Endometrial microvascular endothelial cells (primary cell): ENCODE results near the gene CSK. TPM values are rescaled to one million over a fixed set of nuclear protein-coding genes. Genes with fewer than 3 reads are reported as not detected.
"Not testable (repeated sequence)": the region's sequence is repeated elsewhere in the genome, so short reads cannot be mapped to it uniquely, and the experiment has no call there.

Source experiments
- in situ Hi-C: cut with HindIII; loops from 2 replicates; pipeline ENCODE4 v1.10.0; 2017; ENCODE audit warnings: low sequenced_read_pairs, low pct_unique_long_range_greater_than_20kb; ENCODE audit errors: inconsistent ontology term
- total RNA-seq: library from RNA; depleted of rRNA; stranded (reverse); fragments of >200 nt; gene quantifications from one replicate; pipeline ENCODE4 v1.2.3, GENCODE V29; 2015; ENCODE audit errors: inconsistent ontology term

The CSK gene
- total RNA-seq, result 35.7 TPM

DNA sequence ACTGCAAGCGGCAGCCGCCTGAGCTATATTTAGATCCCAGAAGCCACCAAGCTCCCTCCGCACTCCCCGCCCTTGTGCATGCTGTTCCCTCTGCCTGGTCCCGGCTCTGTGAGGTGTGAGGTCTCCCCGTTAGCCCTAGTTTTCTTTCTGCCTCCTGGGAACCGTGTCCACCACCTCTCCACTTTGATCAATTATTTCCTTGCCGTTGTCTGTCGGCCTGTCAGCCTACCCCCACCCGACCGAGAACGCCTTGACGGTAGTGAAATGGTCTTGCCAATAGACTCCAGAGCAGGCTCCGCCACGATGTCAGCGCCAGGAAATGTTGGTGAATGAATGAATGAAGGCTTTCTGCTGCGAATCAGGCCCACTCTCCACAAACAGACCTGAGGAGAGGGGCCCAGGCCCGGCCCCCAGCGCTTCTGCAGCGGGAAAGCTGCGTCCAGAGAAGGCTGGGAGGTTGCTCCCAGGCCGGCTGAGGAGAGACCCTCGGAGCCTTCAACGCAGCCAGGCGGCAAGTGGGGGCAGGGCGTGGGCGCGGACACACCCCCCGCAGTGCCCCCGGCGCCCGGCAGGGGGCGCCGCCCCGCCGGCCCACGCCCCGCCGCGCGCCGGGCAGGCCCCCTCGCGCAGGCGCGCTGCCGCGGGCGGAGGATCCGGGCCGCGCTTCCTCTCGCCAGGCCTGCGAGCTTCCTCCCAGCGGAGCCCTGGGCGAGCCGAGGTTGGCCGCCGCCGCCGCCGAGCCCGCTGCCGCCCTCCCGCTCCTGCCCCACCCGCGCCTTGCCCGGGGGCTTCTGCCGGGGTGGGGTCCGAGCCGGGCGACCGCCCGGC is at the start of gene CSK:
Gene CSK (plus strand): TSS at position 650 of the 828 bp plus-strand sequence. CDS start 16,218 bp downstream, outside the sequence.
- in situ Hi-C loops, result no loop called here

DNA sequence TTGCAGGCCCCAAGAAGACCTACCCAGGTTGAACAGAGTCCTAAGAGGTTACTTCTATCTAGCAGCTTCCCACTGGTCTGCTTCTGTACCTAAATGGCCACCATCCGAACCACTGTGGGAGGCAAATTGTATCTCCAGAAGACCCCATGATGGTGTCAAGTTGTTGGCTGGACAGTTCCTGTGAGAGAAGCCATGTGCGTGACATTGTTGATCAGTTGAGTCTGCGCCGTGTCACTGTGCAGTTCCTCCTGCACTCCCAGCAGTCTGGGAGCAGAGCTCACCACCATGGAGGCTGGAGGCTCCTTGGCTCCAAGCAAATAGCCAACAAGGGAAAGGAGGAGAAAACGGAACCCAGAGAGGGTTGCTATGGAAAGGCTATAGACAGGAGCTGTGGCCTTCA is 49.0 kb upstream of the CSK start:
- in situ Hi-C loops, result no loop called here

DNA sequence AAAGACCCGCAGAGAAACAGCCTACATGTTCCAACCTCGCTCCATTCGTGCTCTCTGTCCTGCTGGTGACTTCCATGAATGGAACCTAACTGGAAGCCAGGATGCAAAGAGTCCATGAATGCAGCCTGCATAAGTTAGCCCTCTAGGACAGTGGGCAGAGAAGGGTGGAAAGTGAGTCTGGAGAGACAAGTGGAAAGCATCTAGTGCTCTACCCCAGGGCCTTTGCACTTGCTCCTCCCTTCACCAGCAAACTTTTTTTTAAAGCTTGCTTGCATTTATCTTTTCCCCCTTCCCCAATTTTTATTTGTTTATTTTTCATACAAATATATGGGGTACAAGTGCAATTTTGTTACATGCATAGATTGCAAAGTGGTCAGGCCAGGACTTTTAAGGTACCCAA is 48.6 kb upstream of the CSK start:
- in situ Hi-C loops, result no loop called here

DNA sequence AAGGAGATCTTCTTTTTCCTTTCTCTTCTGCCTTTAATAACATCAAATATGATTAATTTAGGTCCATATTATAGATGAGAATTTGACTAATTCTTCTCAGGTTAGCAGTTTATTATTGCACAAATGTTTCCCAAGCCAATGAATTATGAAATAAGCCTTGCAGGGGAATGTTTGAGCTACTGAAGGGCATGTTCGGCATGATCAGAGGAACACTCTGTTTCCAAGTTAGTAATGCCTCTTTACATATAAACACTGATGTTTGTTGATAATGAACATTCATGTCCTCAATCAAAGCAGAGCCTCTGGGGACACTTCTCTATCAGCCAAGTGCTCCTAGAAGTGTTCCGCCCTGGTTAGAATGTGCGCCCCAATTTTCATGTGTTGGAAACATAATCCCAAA is 46.6 kb upstream of the CSK start:
- in situ Hi-C loops, result no loop called here

DNA sequence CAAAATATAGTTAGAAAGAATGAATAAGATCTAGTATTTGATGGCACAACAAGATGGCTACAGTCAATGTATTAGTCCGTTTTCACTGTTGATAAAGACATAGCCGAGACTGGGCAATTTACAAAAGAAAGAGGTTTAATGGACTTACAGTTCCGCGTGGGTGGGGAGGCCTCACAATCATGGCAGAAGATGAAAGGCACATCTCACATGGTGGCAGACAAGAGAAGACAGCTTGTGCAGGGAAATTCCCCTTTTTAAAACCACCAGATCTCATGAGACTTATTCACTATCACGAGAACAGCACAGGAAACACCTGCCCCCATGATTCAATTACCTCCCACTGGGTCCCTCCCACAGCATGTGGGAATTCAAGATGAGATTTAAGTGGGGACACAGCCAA is 43.6 kb upstream of the CSK start:
- in situ Hi-C loops, result not testable (repeated sequence)

DNA sequence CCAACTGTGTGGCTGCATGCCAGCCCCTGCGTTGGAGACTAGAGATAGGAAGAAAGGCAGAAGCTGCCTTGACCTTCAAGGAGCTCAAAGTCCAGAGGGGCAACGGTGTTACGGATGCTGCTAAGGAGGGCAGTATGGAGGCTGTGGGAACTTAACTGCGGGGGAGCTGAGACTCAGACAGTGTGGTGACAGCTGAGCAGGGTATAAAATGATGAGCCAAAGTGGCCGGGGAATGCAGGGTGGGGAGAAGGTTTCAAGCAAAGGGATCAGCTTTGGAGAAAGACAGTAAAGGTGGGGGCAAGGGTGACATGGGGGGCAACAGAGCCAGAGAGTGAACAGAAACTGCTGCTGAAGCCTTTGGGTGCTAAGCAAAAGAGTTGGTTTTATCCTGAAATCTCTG is 39.5 kb upstream of the CSK start:
- in situ Hi-C loops, result no loop called here

DNA sequence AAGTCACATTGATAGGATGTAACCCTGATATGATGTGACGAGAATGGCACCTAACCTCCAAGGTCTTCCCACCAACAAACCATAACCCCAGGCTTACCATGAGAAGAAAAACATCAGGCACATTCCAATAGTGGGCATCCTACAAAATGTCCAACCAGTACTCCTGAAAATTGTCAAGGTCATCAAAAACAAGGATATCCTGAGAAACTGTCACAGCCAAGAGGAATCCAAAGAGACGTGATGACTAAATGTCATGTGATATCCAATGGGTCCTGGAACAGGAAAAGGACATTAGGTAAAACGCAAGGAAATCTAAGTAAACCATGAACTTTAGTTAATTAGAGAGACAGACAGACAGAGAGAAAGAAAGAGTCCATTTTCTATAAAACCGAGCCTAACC is 35.5 kb upstream of the CSK start:
- in situ Hi-C loops, result no loop called here

DNA sequence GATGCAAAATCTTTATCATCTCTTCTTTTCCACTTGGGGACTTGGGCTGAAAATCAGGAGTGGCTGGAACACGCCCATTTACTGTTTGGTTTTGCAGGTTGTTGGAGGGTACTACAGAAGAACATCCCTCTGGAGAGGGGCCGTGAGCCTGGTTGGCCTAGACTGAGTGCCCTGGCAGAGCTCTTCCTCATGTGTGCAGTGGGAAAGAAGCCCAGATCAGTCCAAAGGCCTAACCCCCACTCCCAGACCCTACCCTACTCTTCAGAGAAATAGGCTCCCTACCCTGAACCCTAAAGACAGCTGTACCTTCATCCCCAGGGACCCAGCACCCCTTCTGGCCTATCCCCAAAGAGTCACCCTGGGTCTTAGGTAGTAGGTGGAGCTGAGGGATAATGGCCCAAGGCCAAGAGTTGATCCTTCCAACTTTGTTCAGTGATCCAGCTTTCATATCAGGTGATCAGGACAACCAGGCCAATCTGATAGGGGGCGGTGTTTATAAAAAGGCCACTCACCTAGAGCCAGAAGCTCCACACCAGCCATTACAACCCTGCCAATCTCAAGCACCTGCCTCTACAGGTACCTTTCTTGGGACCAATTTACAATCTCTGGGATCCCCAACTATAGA is 33.4 kb upstream of the CSK start, which contains the start of gene CYP1A2:
Gene CYP1A2 (plus strand): TSS at position 524 of the 625 bp plus-strand sequence. CDS start 894 bp downstream, outside the sequence.
- in situ Hi-C loops, result no loop called here

DNA sequence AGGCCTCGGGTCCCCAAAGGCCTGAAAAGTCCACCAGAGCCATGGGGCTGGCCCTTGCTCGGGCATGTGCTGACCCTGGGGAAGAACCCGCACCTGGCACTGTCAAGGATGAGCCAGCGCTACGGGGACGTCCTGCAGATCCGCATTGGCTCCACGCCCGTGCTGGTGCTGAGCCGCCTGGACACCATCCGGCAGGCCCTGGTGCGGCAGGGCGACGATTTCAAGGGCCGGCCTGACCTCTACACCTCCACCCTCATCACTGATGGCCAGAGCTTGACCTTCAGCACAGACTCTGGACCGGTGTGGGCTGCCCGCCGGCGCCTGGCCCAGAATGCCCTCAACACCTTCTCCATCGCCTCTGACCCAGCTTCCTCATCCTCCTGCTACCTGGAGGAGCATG is 32.0 kb upstream of the CSK start:
- in situ Hi-C loops, result no loop called here

DNA sequence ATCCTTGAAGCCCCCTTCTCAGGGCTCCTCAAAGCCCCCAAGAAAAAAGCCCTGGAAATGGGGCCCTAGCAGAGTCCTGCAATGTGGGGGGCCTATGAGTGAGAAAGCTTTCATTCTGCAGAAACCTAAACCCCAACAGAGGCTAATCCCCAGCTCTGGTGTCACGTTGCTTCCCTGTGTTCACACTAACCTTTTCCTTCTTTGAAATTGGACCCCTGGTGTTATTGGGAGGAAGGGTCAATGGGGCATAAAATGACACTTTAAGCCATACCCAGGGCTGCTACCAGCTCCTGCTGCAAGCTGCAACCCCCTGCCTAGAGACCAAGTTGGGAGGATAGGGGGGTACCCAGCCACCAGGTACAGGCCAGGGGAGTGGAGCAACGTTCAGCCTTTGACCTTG is 31.1 kb upstream of the CSK start:
- in situ Hi-C loops, result no loop called here

DNA sequence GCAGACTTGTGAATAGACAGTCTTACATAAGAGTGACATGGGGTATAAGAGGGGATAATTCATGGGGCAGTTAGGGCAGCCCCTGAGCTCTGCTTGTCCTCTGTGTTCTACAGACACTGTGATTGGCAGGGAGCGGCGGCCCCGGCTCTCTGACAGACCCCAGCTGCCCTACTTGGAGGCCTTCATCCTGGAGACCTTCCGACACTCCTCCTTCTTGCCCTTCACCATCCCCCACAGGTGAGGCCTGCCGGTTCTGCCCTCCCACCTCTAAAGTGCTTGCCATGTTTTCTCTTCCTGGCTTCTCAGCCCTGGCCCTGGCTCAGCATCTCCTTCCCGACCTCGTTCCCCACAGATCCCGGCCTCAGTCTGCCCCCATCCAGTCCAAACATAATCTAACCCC is 29.9 kb upstream of the CSK start:
- in situ Hi-C loops, result no loop called here

DNA sequence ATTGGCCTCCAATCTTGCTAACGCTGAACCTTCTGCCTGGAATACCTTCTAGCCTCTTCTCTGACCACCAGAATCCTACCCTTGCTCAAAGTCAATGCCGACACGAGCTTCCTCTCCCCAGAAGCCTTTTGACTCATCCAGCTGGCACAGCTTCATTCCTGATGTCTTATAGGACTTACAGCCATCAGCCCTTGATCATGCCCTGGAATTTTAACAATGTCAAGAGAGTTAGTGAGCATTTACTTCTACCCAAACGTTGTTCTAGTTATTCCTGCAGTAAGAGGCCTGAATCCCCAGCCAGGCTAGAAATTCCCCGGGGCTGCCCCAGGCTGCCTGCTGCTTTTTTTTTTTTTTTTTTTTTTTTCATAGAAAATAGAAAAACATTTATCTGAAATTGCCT is 29.3 kb upstream of the CSK start:
- in situ Hi-C loops, result no loop called here

DNA sequence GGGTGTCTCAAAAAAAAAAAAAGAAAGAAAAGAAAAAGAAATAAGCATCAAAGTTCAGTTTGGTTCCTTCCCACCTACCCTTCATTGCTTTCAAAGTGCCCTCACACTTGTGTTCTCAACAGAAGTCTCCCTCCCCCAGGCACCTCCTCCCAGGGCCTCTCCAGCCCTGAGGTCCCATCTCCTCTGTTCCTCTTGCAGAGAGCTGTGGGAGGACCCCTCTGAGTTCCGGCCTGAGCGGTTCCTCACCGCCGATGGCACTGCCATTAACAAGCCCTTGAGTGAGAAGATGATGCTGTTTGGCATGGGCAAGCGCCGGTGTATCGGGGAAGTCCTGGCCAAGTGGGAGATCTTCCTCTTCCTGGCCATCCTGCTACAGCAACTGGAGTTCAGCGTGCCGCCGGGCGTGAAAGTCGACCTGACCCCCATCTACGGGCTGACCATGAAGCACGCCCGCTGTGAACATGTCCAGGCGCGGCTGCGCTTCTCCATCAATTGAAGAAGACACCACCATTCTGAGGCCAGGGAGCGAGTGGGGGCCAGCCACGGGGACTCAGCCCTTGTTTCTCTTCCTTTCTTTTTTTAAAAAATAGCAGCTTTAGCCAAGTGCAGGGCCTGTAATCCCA is 27.2 kb upstream of the CSK start:
- in situ Hi-C loops, result no loop called here

DNA sequence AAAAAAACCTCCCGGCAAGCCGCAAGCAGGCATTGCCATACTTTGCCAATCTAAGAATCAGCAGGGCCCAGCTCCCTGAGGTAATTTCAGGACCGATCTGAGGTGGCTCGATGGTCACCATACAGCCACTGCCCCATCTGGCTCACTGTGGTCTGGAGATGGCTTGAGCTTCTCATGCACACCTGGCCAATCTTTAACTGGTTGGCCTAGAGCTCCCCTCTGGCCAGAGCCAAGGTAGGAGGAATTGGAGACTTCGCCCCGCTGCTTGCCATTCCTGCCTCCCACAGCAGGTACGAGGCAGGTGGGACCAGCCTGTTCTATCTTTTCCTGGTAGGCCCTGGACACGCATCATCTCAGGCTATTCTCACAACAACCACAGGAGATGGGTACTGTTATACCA is 23.1 kb upstream of the CSK start:
- in situ Hi-C loops, result no loop called here

DNA sequence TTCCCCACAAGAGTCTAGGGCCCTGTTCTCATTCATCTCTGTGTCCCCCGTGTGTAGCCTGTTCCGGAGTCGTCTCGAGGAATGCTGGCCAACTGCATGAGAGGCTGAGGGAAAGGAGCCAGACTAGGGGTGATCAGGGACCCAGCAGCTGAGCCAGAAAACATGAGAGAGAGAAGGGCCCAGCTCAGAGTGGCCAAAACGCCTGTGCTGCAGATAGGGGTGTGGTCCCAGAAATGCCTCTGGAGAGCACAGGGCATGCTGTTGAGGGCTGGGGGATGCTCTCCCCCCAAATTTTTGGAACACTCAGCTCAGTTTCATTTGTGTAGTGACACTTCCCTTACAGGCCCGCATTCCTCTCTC is 19.1 kb upstream of the CSK start:
- in situ Hi-C loops, result no loop called here

DNA sequence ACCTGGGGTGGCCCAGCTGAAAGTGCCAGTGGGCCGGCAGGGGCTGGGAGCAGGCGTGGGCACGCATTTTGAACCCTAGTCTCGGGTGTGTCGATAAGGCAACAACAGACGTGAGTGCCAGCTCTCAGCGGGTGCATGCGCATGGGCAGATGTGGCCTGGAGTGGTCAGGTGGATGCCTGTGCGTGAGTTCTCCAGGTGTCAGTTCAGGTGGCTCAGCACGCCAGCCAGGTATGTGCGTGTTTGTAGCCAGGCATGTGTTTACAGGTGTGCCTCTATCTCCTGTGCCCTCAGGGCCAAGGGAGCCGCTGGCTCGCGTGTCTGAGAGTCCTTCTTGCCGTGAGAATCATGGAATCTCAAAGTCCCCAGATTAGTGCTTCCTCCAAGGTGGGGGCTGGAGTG is 18.5 kb upstream of the CSK start:
- in situ Hi-C loops, result no loop called here

DNA sequence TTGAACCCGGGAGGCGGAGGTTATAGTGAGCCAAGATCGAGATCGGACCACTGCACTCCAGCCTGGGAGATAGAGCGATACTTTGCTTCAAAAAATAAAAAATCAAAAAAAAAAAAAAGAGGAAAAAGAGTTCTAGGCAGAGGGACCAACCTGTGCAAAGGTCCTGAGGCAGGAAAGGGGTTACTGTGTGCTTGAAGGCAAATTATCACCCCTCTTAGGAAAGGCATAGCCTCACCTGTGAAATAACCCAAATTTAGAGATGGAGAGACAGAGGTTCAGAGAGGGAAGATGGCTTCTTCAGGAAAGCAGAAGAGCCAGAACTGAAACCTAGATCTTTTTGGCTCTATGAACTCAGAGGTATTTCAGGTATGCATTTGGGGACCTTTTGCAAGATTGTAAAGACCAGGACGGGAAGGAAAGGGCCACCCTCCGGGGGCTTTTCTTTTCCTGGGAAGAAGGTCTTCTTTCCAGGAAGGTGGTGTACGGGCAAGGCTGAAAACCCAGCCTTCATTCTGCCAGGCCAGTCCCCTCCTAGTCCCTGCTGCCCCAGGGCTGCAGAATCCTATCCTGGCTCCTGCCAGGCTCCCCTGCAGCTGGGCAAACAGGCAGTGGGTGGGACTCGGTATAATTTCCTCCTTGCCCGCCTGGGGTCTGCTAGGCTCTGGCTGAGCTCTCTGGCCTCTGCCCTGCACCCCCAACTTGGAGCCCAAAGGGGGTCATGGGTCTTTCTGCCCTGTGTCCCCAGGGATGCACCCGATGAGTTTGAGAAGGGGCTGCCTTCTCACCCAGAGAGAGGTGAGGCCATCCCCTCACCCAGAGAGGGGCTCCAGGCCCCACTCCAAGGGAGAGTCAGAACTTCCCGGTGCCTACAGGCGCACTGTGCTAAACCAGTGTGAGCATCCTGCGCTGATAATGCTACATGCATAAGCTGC is 14.4 kb upstream of the CSK start:
- in situ Hi-C loops, result no loop called here

DNA sequence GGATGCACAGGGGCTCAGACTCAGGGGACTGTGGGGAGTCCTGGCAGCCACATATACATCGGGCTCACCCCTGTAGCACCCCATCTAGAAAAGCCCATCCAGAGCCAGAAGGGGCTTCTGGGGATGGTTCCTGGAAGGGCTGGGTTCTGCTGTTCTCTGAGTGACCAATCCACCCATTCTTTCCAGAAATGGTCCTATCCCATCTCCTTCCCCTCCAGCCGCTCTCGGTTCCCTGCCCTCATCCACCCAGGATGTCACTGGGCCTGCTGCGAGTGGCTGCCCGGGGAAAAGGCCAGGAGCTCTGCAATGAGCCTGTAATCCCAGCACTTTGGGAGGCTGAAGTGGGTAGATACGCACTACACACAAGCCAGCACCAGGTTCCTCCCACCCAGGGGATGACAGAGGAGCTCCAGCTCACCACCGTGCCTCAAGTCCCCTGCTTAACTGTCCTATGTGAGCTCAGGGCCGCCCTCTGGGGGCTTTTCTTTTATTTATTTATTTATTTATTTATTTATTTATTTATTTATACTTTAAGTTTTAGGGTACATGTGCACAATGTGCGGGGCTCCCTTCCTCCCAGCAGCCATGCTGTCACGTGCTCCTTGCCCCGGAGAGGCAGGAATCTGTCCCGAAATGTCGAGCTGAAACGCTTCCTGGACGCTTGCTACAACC is 13.6 kb upstream of the CSK start:
- in situ Hi-C loops, result no loop called here
